Smooth muscle cell (in vitro differentiated cells): ENCODE data around the gene KY. TPM values are rescaled to one million over a fixed set of nuclear protein-coding genes. Genes with fewer than 3 reads are reported as not detected.

Source experiments
- DNase-seq: peaks from one replicate; lab custom pipeline; 2025; ENCODE audit not compliant: unreplicated experiment; lab: John Stamatoyannopoulos, UW
- H2AFZ ChIP-seq: fragments of 200-600 bp; sonication (generic); 2 replicates; pipeline ENCODE4 v1.6.0; 2016; ENCODE audit warnings: antibody characterized with exemption, low read depth, mild to moderate bottlenecking
- H3F3A ChIP-seq: fragments of 200-600 bp; sonication (generic); 2 replicates; pipeline ENCODE4 v1.6.0; 2017; ENCODE audit warnings: antibody characterized with exemption, low read depth
- H3K27ac ChIP-seq: fragments of 200-600 bp; sonication (generic); 2 replicates; pipeline ENCODE4 v1.5.1; 2016; ENCODE audit warnings: low read depth, mild to moderate bottlenecking
- H3K27me3 ChIP-seq: fragments of 200-600 bp; sonication (generic); 2 replicates; pipeline ENCODE4 v1.6.1; 2016; ENCODE audit warnings: low read depth, mild to moderate bottlenecking
- H3K36me3 ChIP-seq: fragments of 200-600 bp; sonication (generic); 2 replicates; pipeline ENCODE4 v1.5.1; 2016; ENCODE audit warnings: low read depth
- H3K4me1 ChIP-seq: fragments of 200-600 bp; sonication (generic); 2 replicates; pipeline ENCODE4 v1.5.1; 2016; ENCODE audit warnings: low read depth
- H3K4me2 ChIP-seq: fragments of 200-600 bp; sonication (generic); 2 replicates; pipeline ENCODE4 v1.6.0; 2016; ENCODE audit warnings: mild to moderate bottlenecking
- H3K4me3 ChIP-seq: fragments of 200-600 bp; sonication (generic); 2 replicates; pipeline ENCODE4 v1.5.1; 2016; ENCODE audit warnings: mild to moderate bottlenecking
- H3K79me2 ChIP-seq: fragments of 200-600 bp; sonication (generic); 2 replicates; pipeline ENCODE4 v1.6.0; 2016; ENCODE audit warnings: low read depth, mild to moderate bottlenecking
- H3K9ac ChIP-seq: fragments of 200-600 bp; sonication (generic); 2 replicates; pipeline ENCODE4 v1.6.0; 2016; ENCODE audit warnings: low read depth
- H3K9me3 ChIP-seq: fragments of 200-600 bp; sonication (generic); replicated peaks from 2 replicates; pipeline ENCODE4 v1.5.1; 2016; ENCODE audit warnings: low read depth
- H4K20me1 ChIP-seq: fragments of 200-600 bp; sonication (generic); 2 replicates; pipeline ENCODE4 v1.6.0; 2016; ENCODE audit warnings: low read depth
- WGBS: methylation state at CpG from one replicate; pipeline ENCODE4 v1.1.7; 2016; ENCODE audit warnings: low lambda C conversion rate; 5-methylcytosine and 5-hydroxymethylcytosine counted together
- polyA plus RNA-seq: library from polyadenylated mRNA; unstranded; fragments of >200 nt; fragmentation: Nextera tagmentation; extraction: Ambion mirVana; gene quantifications from 2 replicates; pipeline ENCODE4 v1.2.1, GENCODE V29; 2016
- total RNA-seq: library from RNA; depleted of rRNA; stranded (reverse); fragments of >200 nt; gene quantifications from 2 replicates; pipeline ENCODE4 v1.2.3, GENCODE V29; 2014
- TF ChIP-seq, protein P1 (sequence below): fragments of 200-600 bp; sonication (generic); IDR thresholded peaks from 2 replicates; pipeline ENCODE4 v1.5.1; 2017; ENCODE audit warnings: borderline replicate concordance, mild to moderate bottlenecking, antibody characterized with exemption; ENCODE audit not compliant: insufficient read depth, poor library complexity, severe bottlenecking

The KY gene
- total and polyA plus RNA-seq, 2 experiments from 2014 or later = 0.07 to 0.09 TPM

DNA sequence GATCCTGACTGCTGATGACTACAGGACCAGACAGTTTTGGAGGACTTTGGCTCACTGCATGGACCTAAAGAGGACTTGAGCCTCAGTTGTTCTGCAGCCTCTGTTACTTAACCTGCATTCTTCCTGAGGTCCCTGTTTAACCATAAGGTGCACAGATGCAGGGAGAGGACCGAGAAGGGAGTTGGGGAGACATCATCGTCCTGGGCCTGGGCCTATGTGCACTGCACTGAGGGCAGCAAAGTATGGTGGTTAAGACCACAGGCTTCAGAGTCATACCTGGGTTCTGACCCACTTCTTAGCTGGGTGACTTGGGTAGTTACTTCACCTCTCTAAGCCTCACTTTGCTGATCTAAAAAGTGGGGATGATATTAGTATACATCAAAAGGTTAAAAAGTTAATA is 21.9 kb downstream of the KY start:
- Histone ChIP-seq H3K9ac (no peak overlapping the region), H4K20me1 (no peaks in the 10 kb centered on the region), H3K4me3 (no peak overlapping the region), H3K36me3 (no peaks in the 10 kb centered on the region), H3K27ac (no peak overlapping the region), H3K4me1 (no peaks in the 10 kb centered on the region), H2AFZ (no peak overlapping the region), H3K79me2 (no peaks in the 10 kb centered on the region), H3K4me2 (no peak overlapping the region), H3F3A (no peaks in the 10 kb centered on the region), H3K27me3 (no peaks in the 10 kb centered on the region), H3K9me3 (peaks cover 5% of the 10 kb centered on the region)
- DNase-seq = no peak
- TF ChIP-seq, protein P1, sequence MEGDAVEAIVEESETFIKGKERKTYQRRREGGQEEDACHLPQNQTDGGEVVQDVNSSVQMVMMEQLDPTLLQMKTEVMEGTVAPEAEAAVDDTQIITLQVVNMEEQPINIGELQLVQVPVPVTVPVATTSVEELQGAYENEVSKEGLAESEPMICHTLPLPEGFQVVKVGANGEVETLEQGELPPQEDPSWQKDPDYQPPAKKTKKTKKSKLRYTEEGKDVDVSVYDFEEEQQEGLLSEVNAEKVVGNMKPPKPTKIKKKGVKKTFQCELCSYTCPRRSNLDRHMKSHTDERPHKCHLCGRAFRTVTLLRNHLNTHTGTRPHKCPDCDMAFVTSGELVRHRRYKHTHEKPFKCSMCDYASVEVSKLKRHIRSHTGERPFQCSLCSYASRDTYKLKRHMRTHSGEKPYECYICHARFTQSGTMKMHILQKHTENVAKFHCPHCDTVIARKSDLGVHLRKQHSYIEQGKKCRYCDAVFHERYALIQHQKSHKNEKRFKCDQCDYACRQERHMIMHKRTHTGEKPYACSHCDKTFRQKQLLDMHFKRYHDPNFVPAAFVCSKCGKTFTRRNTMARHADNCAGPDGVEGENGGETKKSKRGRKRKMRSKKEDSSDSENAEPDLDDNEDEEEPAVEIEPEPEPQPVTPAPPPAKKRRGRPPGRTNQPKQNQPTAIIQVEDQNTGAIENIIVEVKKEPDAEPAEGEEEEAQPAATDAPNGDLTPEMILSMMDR = no peak
- WGBS = 88% methylated on average over 2 of the region's 2 CpGs

- peaks cover 5% of the 10 kb centered on the region for H3K9me3 ChIP-seq
- DNase-seq = no peak
These were observed 23.0 kb downstream of the KY start for GRCh38 chr3:134627831-134628230.

DNA sequence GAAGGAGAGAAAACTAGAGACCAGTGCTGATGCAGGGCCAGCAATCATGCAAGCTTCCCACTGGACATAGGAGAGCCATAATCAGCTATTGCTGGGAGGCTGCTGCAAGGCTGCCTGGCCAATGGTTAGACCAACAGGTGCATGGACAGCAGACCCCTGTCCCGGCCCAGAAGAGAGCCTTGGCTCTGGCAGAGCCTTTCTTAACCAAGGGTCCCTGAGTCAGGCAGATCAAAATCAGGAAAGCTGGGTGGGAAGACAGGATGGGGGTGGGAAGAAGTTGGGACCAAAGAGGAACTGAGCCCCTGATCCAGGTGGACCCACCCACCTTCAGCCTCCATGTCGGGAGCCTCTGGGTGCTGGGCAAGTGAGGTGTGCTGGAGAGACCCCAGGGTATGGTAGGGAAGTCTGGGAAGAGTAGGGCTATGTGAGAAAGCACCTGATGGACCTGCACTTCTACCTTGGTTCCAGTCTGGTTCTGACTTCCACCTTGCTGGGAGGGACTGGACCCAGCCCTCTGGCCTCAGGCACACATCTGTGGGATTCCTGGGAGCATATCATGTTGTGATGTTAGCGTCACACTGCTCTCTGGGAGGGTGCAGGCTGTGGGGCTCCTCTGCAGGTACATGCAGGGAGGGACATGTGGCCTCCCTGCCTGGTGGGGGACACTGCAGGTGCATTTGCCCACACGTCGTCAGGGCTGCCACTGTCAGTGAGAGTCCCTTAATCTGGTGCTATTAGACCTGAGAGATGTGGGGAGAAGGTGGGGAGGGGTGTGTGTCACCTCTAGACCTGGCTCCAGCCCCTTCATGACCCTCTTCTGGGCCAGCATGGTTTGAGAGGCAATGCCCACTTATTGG is 24.7 kb downstream of the KY start:
- Histone ChIP-seq H3K4me2 (no peak overlapping the region), H3K79me2 (no peaks in the 10 kb centered on the region), H3K4me3 (no peak overlapping the region), H3K27ac (no peak overlapping the region), H3K9me3 (no peaks in the 10 kb centered on the region), H2AFZ (no peak overlapping the region), H3K9ac (no peak overlapping the region), H3F3A (no peaks in the 10 kb centered on the region), H4K20me1 (no peaks in the 10 kb centered on the region), H3K4me1 (no peaks in the 10 kb centered on the region), H3K36me3 (no peaks in the 10 kb centered on the region), H3K27me3 (no peaks in the 10 kb centered on the region)
- no peak for DNase-seq
- TF ChIP-seq, protein P1 = no peak
- WGBS = 90% methylated on average over 5 of the region's 5 CpGs

More at GRCh38 chr3:134627831-134628230, 23.0 kb downstream of the KY start:
- Histone ChIP-seq H3K9ac (no peak overlapping the region), H2AFZ (no peak overlapping the region), H4K20me1 (no peaks in the 10 kb centered on the region), H3K27ac (no peak overlapping the region), H3K4me1 (no peaks in the 10 kb centered on the region), H3K4me2 (no peak overlapping the region), H3F3A (no peaks in the 10 kb centered on the region), H3K79me2 (no peaks in the 10 kb centered on the region), H3K4me3 (no peak overlapping the region), H3K27me3 (no peaks in the 10 kb centered on the region), H3K36me3 (no peaks in the 10 kb centered on the region)
- whole genome bisulfite sequencing = 83% methylated on average over 1 of the region's 1 CpG
- TF ChIP-seq, protein P1 = no peak

GRCh38 chr3:134625462-134625861 is 25.4 kb downstream of the KY start:
- no peaks in the 10 kb centered on the region for H3K36me3 ChIP-seq
- no peak overlapping the region for H3K4me2 ChIP-seq
- H3K79me2 ChIP-seq = no peaks in the 10 kb centered on the region
- TF ChIP-seq, protein P1 = no peak
- WGBS = 78% methylated on average over 8 of the region's 8 CpGs
- no peaks in the 10 kb centered on the region for H3F3A ChIP-seq
- H3K4me1 ChIP-seq = no peaks in the 10 kb centered on the region
- H2AFZ ChIP-seq = no peak overlapping the region
- no peak for DNase-seq
- H3K27me3 ChIP-seq = no peaks in the 10 kb centered on the region
- no peak overlapping the region for H3K4me3 ChIP-seq
- no peak overlapping the region for H3K27ac ChIP-seq
- H3K9me3 ChIP-seq = no peaks in the 10 kb centered on the region
- H3K9ac ChIP-seq = no peak overlapping the region
- no peaks in the 10 kb centered on the region for H4K20me1 ChIP-seq
